Measurements from ENCODE around the gene LPCAT3.
A peak's percentile ranks its signal among the peaks of the same experiment; 100 is the strongest.

LPCAT3 gene

GRCh38 chr12:6979021-6979420 is 39.3 kb downstream of the LPCAT3 start:
- no peaks in the 10 kb centered on the region for H3K27me3 ChIP-seq (ENCODE audit: control insufficient read depth, insufficient read depth, low read length)
- no peak for DNase-seq (ENCODE audit: low read depth, low spot score)
- H3K27ac ChIP-seq (ENCODE audit: low read length), result no peak overlapping the region
- H3K9me3 ChIP-seq (ENCODE audit: control insufficient read depth, insufficient read depth, low read length), result no peaks in the 10 kb centered on the region
- peaks cover 25% of the 10 kb centered on the region for H3K36me3 ChIP-seq (ENCODE audit: control insufficient read depth, insufficient read depth, low read length)
- WGBS (ENCODE audit: insufficient coverage, insufficient read length), result no CpG with 5 or more reads among the region's 6 CpGs
- no peaks in the 10 kb centered on the region for H3K4me1 ChIP-seq (ENCODE audit: control insufficient read depth, insufficient read depth, low read length)
- H3K4me3 ChIP-seq (ENCODE audit: low read length), result no peak overlapping the region

DNA sequence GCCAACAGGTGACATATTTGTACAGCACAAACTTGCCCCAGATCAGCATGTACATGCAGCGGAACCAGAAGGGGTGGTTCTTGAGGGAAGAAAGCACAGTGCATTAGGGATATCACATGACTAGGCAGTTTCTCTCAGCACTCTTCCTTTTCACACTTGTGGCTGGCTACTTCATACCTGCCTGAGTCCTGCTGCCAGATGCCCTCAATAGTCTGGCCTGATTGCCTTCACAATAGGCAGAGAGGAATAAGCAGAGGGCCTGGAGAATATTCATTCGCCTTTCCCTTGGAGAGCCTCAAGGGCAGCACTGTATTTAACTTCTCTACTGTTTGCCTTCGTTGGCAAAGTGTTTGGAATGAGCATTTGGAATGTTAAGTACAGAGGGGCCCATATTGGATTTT is 39.7 kb downstream of the LPCAT3 start:
- no peaks in the 10 kb centered on the region for H3K9me3 ChIP-seq (ENCODE audit: control insufficient read depth, insufficient read depth, low read length)
- WGBS (ENCODE audit: insufficient coverage, insufficient read length), result no CpG with 5 or more reads among the region's 3 CpGs
- DNase-seq (ENCODE audit: low read depth, low spot score), result no peak
- no peak overlapping the region for H3K27ac ChIP-seq (ENCODE audit: low read length)
- H3K4me1 ChIP-seq (ENCODE audit: control insufficient read depth, insufficient read depth, low read length), result no peaks in the 10 kb centered on the region
- H3K27me3 ChIP-seq (ENCODE audit: control insufficient read depth, insufficient read depth, low read length), result no peaks in the 10 kb centered on the region
- no peak overlapping the region for H3K4me3 ChIP-seq (ENCODE audit: low read length)
- H3K36me3 ChIP-seq (ENCODE audit: control insufficient read depth, insufficient read depth, low read length), result peaks cover 25% of the 10 kb centered on the region

DNA sequence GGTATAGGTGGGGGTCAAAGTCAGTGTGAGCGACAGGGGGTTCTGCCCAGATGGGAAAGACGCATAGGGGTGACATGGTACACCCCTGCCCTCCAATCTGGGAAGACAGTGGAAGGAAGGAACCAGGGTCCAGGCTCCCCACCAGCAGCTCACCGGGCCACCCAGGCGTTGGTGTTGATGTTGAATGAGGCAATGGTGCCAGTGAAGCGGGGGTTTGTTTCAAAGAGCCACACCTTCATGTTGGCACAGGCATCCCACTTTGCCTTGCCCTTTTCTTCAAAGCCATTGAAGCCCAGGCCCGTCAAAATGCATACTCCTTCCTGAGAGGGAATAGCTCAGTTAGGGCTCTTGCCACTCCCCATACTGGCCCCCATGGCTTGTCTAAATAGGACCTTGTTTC is 40.1 kb downstream of the LPCAT3 start:
- peaks cover 25% of the 10 kb centered on the region for H3K36me3 ChIP-seq (ENCODE audit: control insufficient read depth, insufficient read depth, low read length)
- no CpG with 5 or more reads among the region's 6 CpGs for WGBS (ENCODE audit: insufficient coverage, insufficient read length)
- no peak for DNase-seq (ENCODE audit: low read depth, low spot score)

DNA sequence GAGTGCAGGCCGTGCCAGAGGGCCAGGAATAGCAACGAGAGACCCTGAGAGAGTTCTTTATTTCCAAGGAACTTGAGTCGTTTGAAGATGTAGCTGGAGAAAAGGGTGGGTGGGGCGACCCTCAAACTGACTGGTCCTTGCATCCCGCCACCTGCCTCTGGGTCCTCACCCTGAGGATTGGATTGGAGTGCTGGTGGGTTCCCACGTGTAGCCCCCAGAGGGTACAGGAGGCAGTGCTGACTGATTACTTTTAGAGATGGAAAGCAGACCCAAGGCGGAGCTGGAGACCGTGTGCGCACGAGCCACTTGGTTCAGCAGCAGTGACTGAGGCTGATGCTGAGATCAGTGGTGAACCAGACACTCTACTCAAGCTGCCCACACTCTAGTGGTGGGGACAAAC is 40.6 kb downstream of the LPCAT3 start:
- Histone ChIP-seq H3K9me3 (ENCODE audit: control insufficient read depth, insufficient read depth, low read length) (no peaks in the 10 kb centered on the region), H3K36me3 (ENCODE audit: control insufficient read depth, insufficient read depth, low read length) (peaks cover 25% of the 10 kb centered on the region), H3K27me3 (ENCODE audit: control insufficient read depth, insufficient read depth, low read length) (no peaks in the 10 kb centered on the region), H3K4me3 (ENCODE audit: low read length) (no peak overlapping the region), H3K4me1 (ENCODE audit: control insufficient read depth, insufficient read depth, low read length) (no peaks in the 10 kb centered on the region), H3K27ac (ENCODE audit: low read length) (no peak overlapping the region)
- no peak for DNase-seq (ENCODE audit: low read depth, low spot score)
- WGBS (ENCODE audit: insufficient coverage, insufficient read length), result no CpG with 5 or more reads among the region's 10 CpGs

More for the DNA sequence above, 40.1 kb downstream of the LPCAT3 start:
- H3K9me3 ChIP-seq (ENCODE audit: control insufficient read depth, insufficient read depth, low read length), result no peaks in the 10 kb centered on the region
- H3K4me1 ChIP-seq (ENCODE audit: control insufficient read depth, insufficient read depth, low read length), result no peaks in the 10 kb centered on the region
- no peak overlapping the region for H3K27ac ChIP-seq (ENCODE audit: low read length)
- no peak overlapping the region for H3K4me3 ChIP-seq (ENCODE audit: low read length)
- no peaks in the 10 kb centered on the region for H3K27me3 ChIP-seq (ENCODE audit: control insufficient read depth, insufficient read depth, low read length)

DNA sequence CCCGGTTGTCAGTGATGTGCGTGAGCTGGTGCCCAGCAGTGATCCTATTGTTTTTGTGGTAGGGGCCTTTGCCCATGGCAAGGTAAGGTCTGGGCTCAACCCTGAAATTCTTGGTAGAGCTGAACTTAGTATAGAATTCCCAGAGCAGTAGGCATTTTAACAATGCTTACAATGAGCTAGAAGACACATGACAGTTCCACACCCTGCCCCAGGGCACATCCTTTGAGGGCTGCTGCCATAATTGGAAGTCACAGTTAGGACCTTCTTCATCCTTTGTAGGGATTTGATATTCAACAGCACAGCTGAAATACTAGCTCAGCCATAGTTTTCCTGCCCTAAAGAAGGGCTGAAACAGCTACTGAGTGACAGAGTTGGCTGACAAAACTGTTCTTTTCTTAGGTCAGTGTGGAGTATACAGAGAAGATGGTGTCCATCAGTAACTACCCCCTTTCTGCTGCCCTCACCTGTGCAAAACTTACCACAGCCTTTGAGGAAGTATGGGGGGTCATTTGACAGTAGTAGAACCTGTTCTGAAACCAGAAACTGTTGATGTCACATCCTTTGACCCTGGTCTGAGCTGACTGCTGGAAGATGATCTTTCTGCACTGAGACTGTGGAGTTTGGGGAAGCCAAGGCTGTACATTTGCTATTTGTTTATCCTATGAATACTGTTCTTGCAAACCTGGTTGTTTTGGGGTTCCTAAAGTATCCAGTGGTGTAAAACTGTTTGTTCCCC is 42.8 kb downstream of the LPCAT3 start:
- Histone ChIP-seq H3K27me3 (ENCODE audit: control insufficient read depth, insufficient read depth, low read length) (no peaks in the 10 kb centered on the region), H3K9me3 (ENCODE audit: control insufficient read depth, insufficient read depth, low read length) (no peaks in the 10 kb centered on the region), H3K4me1 (ENCODE audit: control insufficient read depth, insufficient read depth, low read length) (no peaks in the 10 kb centered on the region), H3K36me3 (ENCODE audit: control insufficient read depth, insufficient read depth, low read length) (peaks cover 22% of the 10 kb centered on the region), H3K4me3 (ENCODE audit: low read length) (no peak overlapping the region), H3K27ac (ENCODE audit: low read length) (no peak overlapping the region)
- WGBS (ENCODE audit: insufficient coverage, insufficient read length), result no CpG with 5 or more reads among the region's 2 CpGs
- DNase-seq (ENCODE audit: low read depth, low spot score), result no peak

- DNase-seq (ENCODE audit: low read depth, low spot score), result no peak
- Histone ChIP-seq H3K4me3 (ENCODE audit: low read length) (no peak overlapping the region), H3K4me1 (ENCODE audit: control insufficient read depth, insufficient read depth, low read length) (no peaks in the 10 kb centered on the region), H3K36me3 (ENCODE audit: control insufficient read depth, insufficient read depth, low read length) (peaks cover 20% of the 10 kb centered on the region), H3K9me3 (ENCODE audit: control insufficient read depth, insufficient read depth, low read length) (no peaks in the 10 kb centered on the region), H3K27me3 (ENCODE audit: control insufficient read depth, insufficient read depth, low read length) (no peaks in the 10 kb centered on the region), H3K27ac (ENCODE audit: low read length) (no peak overlapping the region)
- no CpG with 5 or more reads among the region's 6 CpGs for WGBS (ENCODE audit: insufficient coverage, insufficient read length)
Measured at GRCh38 chr12:6974180-6974579, 44.1 kb downstream of the LPCAT3 start.

GRCh38 chr12:6970096-6970527 is 48.2 kb downstream of the LPCAT3 start:
- H3K4me3 ChIP-seq (ENCODE audit: low read length), result peak overlapping the region; percentile 94
- H3K9me3 ChIP-seq (ENCODE audit: control insufficient read depth, insufficient read depth, low read length), result no peaks in the 10 kb centered on the region
- peaks cover 39% of the 10 kb centered on the region for H3K36me3 ChIP-seq (ENCODE audit: control insufficient read depth, insufficient read depth, low read length)
- no peaks in the 10 kb centered on the region for H3K4me1 ChIP-seq (ENCODE audit: control insufficient read depth, insufficient read depth, low read length)
- no peaks in the 10 kb centered on the region for H3K27me3 ChIP-seq (ENCODE audit: control insufficient read depth, insufficient read depth, low read length)
- no peak for DNase-seq (ENCODE audit: low read depth, low spot score)
- no peak overlapping the region for H3K27ac ChIP-seq (ENCODE audit: low read length)
- WGBS (ENCODE audit: insufficient coverage, insufficient read length), result no CpG with 5 or more reads among the region's 31 CpGs

DNA sequence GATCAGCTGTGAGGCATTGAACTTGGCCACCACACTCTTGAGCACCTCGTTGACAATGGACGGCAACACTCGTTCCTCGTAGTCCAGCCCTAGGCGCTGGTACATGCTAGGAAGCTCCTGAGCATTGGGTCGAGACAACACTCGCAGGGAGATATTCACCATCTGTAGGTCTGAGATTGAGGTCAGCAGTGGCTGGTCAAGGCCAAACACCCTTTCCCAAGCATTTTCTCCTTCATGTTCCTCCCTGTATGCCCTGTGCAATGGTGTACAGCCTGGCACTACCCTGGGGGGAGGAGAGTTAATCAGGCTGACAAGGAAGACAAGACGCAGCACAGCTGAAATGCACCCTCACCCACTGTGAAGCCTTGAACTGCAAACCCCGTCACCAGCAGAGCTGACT is 49.9 kb downstream of the LPCAT3 start:
- H3K36me3 ChIP-seq (ENCODE audit: control insufficient read depth, insufficient read depth, low read length), result peaks cover 29% of the 10 kb centered on the region
- H3K4me1 ChIP-seq (ENCODE audit: control insufficient read depth, insufficient read depth, low read length), result no peaks in the 10 kb centered on the region
- WGBS (ENCODE audit: insufficient coverage, insufficient read length), result no CpG with 5 or more reads among the region's 9 CpGs
- DNase-seq (ENCODE audit: low read depth, low spot score), result no peak
- H3K9me3 ChIP-seq (ENCODE audit: control insufficient read depth, insufficient read depth, low read length), result no peaks in the 10 kb centered on the region
- no peaks in the 10 kb centered on the region for H3K27me3 ChIP-seq (ENCODE audit: control insufficient read depth, insufficient read depth, low read length)
- H3K4me3 ChIP-seq (ENCODE audit: low read length), result no peak overlapping the region
- H3K27ac ChIP-seq (ENCODE audit: low read length), result no peak overlapping the region

DNA sequence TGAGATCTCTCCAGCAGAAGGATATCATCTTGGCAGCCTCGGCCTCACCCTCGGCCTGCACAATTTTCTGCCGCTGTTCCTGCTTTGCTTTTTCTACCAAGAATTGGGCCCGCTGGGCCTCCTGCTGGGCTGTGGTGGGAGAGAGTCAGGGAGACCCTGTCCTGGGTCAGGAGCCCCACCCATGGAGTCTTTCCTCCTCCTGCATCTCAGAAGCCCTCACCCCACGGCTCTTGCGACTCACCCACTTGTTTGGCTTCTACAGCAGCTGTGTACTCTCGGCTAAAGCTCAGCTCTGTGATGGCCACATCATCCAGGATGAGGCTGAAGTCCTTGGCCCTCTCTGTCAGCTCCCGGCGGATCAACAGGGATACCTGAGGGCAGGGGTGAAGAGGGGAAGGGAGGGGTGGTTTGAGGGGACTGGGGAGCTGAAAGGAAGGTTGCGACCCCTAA is 50.6 kb downstream of the LPCAT3 start:
- no peak for DNase-seq (ENCODE audit: low read depth, low spot score)
- H3K36me3 ChIP-seq (ENCODE audit: control insufficient read depth, insufficient read depth, low read length), result peaks cover 29% of the 10 kb centered on the region
- H3K9me3 ChIP-seq (ENCODE audit: control insufficient read depth, insufficient read depth, low read length), result no peaks in the 10 kb centered on the region
- no peak overlapping the region for H3K27ac ChIP-seq (ENCODE audit: low read length)
- no peaks in the 10 kb centered on the region for H3K4me1 ChIP-seq (ENCODE audit: control insufficient read depth, insufficient read depth, low read length)
- WGBS (ENCODE audit: insufficient coverage, insufficient read length), result no CpG with 5 or more reads among the region's 10 CpGs
- no peak overlapping the region for H3K4me3 ChIP-seq (ENCODE audit: low read length)
- no peaks in the 10 kb centered on the region for H3K27me3 ChIP-seq (ENCODE audit: control insufficient read depth, insufficient read depth, low read length)

DNA sequence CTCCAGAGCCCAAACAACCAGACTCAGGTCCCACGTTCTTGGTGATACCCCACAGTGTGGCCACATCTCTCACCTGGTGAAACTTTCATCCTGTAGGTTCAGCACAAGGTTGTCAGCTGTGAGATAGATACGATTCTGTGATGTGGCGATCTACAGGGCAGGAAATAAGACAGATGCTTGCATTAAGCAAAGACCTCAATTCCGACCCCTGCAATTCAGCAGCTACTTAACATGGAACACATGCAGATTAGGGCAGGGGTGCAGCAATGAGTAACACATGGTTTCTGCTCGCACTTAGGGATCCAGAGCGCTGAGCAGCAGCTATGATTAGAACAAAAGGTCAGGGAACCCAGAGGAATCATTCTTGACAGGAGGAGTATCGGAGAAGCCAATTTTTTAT is 51.9 kb downstream of the LPCAT3 start:
- Histone ChIP-seq H3K4me1 (ENCODE audit: control insufficient read depth, insufficient read depth, low read length) (peaks cover 4% of the 10 kb centered on the region; the same call in 1 of the 2 replicates), H3K27me3 (ENCODE audit: control insufficient read depth, insufficient read depth, low read length) (no peaks in the 10 kb centered on the region), H3K4me3 (ENCODE audit: low read length) (no peak overlapping the region), H3K36me3 (ENCODE audit: control insufficient read depth, insufficient read depth, low read length) (peaks cover 29% of the 10 kb centered on the region), H3K27ac (ENCODE audit: low read length) (no peak overlapping the region), H3K9me3 (ENCODE audit: control insufficient read depth, insufficient read depth, low read length) (no peaks in the 10 kb centered on the region)
- WGBS (ENCODE audit: insufficient coverage, insufficient read length), result no CpG with 5 or more reads among the region's 7 CpGs
- DNase-seq (ENCODE audit: low read depth, low spot score), result no peak

- Histone ChIP-seq H3K27ac (ENCODE audit: low read length) (no peak overlapping the region), H3K27me3 (ENCODE audit: control insufficient read depth, insufficient read depth, low read length) (no peaks in the 10 kb centered on the region), H3K4me3 (ENCODE audit: low read length) (no peak overlapping the region), H3K4me1 (ENCODE audit: control insufficient read depth, insufficient read depth, low read length) (peaks cover 9% of the 10 kb centered on the region; the same call in 1 of the 2 replicates), H3K9me3 (ENCODE audit: control insufficient read depth, insufficient read depth, low read length) (no peaks in the 10 kb centered on the region), H3K36me3 (ENCODE audit: control insufficient read depth, insufficient read depth, low read length) (peaks cover 29% of the 10 kb centered on the region)
- no CpG with 5 or more reads among the region's 4 CpGs for WGBS (ENCODE audit: insufficient coverage, insufficient read length)
- no peak for DNase-seq (ENCODE audit: low read depth, low spot score)
Measured at GRCh38 chr12:6965714-6966113, 52.6 kb downstream of the LPCAT3 start.

All from iPS DF 6.9 (cell line).